ENCODE data around the gene GLT8D2. TPM values are rescaled to one million over a fixed set of nuclear protein-coding genes. Genes with fewer than 3 reads are reported as not detected.
A peak's percentile ranks its signal among the peaks of the same experiment; 100 is the strongest.

Gene GLT8D2
- total RNA-seq, 1 experiment from 2014 or later, result 1.6 TPM

- peak overlapping the region; percentile 91 for H3K4me3 ChIP-seq (ENCODE audit: low read length)
- no peaks in the 10 kb centered on the region for H3K27me3 ChIP-seq (ENCODE audit: low read length)
- peaks cover 6% of the 10 kb centered on the region; the same call in 1 of the 2 replicates for H3K36me3 ChIP-seq (ENCODE audit: low read depth, low read length)
- CTCF ChIA-PET, result no interaction called here
- peaks cover 83% of the 10 kb centered on the region for H3K79me2 ChIP-seq (ENCODE audit: low read length)
- H3K9ac ChIP-seq (ENCODE audit: low read length), result peak overlapping the region; percentile 94
- DNase-seq, result no peak
- H2AFZ ChIP-seq (ENCODE audit: low read length), result no peak overlapping the region
- no peak for TF ChIP-seq EZH2phosphoT487 (IDR thresholded peaks at IDR 0.05; ENCODE audit: borderline replicate concordance, low read length)
- TF ChIP-seq EZH2 (IDR thresholded peaks at IDR 0.05; ENCODE audit: low read length, unreplicated experiment), result no peak
- TF ChIP-seq CTCF (conservative IDR thresholded peaks at IDR 0.05; ENCODE audit: low read depth, low read length), result no peak
- BruUV-seq (replicated peaks), result no TSS peak
- no peaks in the 10 kb centered on the region for H3K9me3 ChIP-seq (ENCODE audit: low read length)
- H3K4me1 ChIP-seq (ENCODE audit: insufficient read depth, low read length), result peaks cover 36% of the 10 kb centered on the region
- ATAC-seq, result no peak
- H3K9me2 ChIP-seq (replicated peaks; ENCODE audit: low read length), result no peaks in the 10 kb centered on the region
- no peak overlapping the region for H3K27ac ChIP-seq (ENCODE audit: low read length)
- POLR2A ChIA-PET (ENCODE audit: unreplicated experiment), result no interaction called here
- H4K20me1 ChIP-seq (ENCODE audit: low read length), result peaks cover 34% of the 10 kb centered on the region; the same call in 1 of the 2 replicates
- intact Hi-C loops (cut with micrococcal nuclease), result loop anchor here (2.0 to 10.0 kb wide), 3 partner anchors 91 to 1138 kb away; partner anchors contain the start of gene WASHC4
- no peaks in the 10 kb centered on the region for H3F3A ChIP-seq (ENCODE audit: low read length, unreplicated experiment)
- H3K4me2 ChIP-seq (ENCODE audit: low read length), result peak overlapping the region; percentile 97
Observed at GRCh38 chr12:103966736-103967135, 83.3 kb downstream of the GLT8D2 start.

- Histone ChIP-seq H3K4me3 (ENCODE audit: low read length) (peak within 1 kb of the TSS; percentile 91), H3F3A (ENCODE audit: low read length, unreplicated experiment) (no peaks in the 10 kb centered on the region), H3K27ac (ENCODE audit: low read length) (peak within 1 kb of the TSS; percentile 72), H4K20me1 (ENCODE audit: low read length) (peaks cover 30% of the 10 kb centered on the region; the same call in 1 of the 2 replicates), H3K36me3 (ENCODE audit: low read depth, low read length) (peaks cover 2% of the 10 kb centered on the region; the same call in 1 of the 2 replicates), H3K79me2 (ENCODE audit: low read length) (peaks cover 74% of the 10 kb centered on the region), H3K4me2 (ENCODE audit: low read length) (peak within 1 kb of the TSS; percentile 97), H3K27me3 (ENCODE audit: low read length) (no peaks in the 10 kb centered on the region), H3K9ac (ENCODE audit: low read length) (peak within 1 kb of the TSS; percentile 94), H2AFZ (ENCODE audit: low read length) (peak within 1 kb of the TSS; percentile 93), H3K9me3 (ENCODE audit: low read length) (no peaks in the 10 kb centered on the region), H3K4me1 (ENCODE audit: insufficient read depth, low read length) (peaks cover 36% of the 10 kb centered on the region), H3K9me2 (replicated peaks; ENCODE audit: low read length) (no peaks in the 10 kb centered on the region)
- BruUV-seq (replicated peaks), result no TSS peak
- intact Hi-C loops (cut with micrococcal nuclease), result loop anchor here (1.0 to 10.0 kb wide), 4 partner anchors 9 to 1139 kb away; partner anchors contain the start of gene WASHC4
- POLR2A ChIA-PET (ENCODE audit: unreplicated experiment), result interaction anchor here (0.6 to 1.3 kb wide), 5 partner anchors 9 to 1116 kb away, joined by 3 to 8 read pairs (median 5); partner anchors contain the start of genes HSP90B1 and NFYB
- CTCF ChIA-PET, result interaction anchor here (0.5 kb wide), 1 partner anchor 1126 kb away, joined by 4 read pairs; no protein-coding TSS in a partner anchor
- peak; percentile 99 for DNase-seq
- peak; percentile 95 for ATAC-seq
- TF ChIP-seq EZH2phosphoT487 (IDR thresholded peaks at IDR 0.05; ENCODE audit: borderline replicate concordance, low read length) (no peak), CTCF (conservative IDR thresholded peaks at IDR 0.05; ENCODE audit: low read depth, low read length) (no peak), EZH2 (IDR thresholded peaks at IDR 0.05; ENCODE audit: low read length, unreplicated experiment) (no peak)
Observed at GRCh38 chr12:103965590-103966504, 84.1 kb downstream of the GLT8D2 start, which contains the start of gene TDG. TDG (plus strand) TSS chr12:103965872; CDS start chr12:103966038, 166 bp downstream.

Measured in PC-3 (cell line).